ENCODE measurements around the gene ZNF506. TPM values are rescaled to one million over a fixed set of nuclear protein-coding genes. Genes with fewer than 3 reads are reported as not detected.
"Not testable (repeated sequence)": the region's sequence is repeated elsewhere in the genome, so short reads cannot be mapped to it uniquely, and the experiment has no call there.

Gene ZNF506
- total RNA-seq, 4 donors from 2014 or later: 25.9 to 56.9 (median 31.3) TPM

DNA sequence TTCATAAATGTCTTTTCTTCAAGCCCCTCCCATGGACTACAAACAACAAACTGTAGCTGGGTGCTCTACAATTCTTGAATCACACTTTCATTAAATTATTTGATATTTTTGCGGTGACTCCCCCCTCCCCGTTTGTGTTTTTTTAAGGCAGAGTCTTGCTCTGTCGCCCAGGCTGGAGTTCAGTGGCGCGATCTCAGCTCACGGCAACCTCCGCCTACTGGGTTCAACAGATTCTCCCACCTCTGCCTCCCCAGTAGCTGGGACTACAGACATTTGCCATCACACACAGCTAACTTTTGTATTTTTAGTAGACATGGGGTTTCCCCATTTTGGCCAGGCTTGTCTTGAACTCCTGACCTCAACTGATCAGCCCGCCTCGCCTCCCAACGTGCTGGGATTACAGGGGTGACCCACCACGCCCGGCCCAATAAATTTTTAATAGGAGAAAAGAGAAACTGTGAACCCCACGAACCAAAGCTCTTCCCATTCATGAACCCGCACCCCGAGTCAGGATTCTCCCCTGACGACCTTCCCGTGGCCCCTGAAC, 703 bp downstream of the ZNF506 start:
- H3K36me3 ChIP-seq: peaks cover 0 to 21% (median 0%) of the 10 kb centered on the region in 3 donors
- H3K4me1 ChIP-seq: peaks cover 0 to 21% (median 2%) of the 10 kb centered on the region in 4 donors
- H3K27me3 ChIP-seq: no peaks in the 10 kb centered on the region
- H3K4me3 ChIP-seq: peak overlapping the region; percentile 70 to 81 (median 80)
- no peak for DNase-seq
- no peak for TF ChIP-seq POLR2A (IDR thresholded peaks at IDR 0.05)
- TF ChIP-seq, protein P1, sequence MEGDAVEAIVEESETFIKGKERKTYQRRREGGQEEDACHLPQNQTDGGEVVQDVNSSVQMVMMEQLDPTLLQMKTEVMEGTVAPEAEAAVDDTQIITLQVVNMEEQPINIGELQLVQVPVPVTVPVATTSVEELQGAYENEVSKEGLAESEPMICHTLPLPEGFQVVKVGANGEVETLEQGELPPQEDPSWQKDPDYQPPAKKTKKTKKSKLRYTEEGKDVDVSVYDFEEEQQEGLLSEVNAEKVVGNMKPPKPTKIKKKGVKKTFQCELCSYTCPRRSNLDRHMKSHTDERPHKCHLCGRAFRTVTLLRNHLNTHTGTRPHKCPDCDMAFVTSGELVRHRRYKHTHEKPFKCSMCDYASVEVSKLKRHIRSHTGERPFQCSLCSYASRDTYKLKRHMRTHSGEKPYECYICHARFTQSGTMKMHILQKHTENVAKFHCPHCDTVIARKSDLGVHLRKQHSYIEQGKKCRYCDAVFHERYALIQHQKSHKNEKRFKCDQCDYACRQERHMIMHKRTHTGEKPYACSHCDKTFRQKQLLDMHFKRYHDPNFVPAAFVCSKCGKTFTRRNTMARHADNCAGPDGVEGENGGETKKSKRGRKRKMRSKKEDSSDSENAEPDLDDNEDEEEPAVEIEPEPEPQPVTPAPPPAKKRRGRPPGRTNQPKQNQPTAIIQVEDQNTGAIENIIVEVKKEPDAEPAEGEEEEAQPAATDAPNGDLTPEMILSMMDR (IDR thresholded peaks at IDR 0.05): no peak
- H3K27ac ChIP-seq: peak overlapping the region; percentile 95
- H3K9me3 ChIP-seq: peaks cover 0 to 25% (median 0%) of the 10 kb centered on the region in 4 donors

DNA sequence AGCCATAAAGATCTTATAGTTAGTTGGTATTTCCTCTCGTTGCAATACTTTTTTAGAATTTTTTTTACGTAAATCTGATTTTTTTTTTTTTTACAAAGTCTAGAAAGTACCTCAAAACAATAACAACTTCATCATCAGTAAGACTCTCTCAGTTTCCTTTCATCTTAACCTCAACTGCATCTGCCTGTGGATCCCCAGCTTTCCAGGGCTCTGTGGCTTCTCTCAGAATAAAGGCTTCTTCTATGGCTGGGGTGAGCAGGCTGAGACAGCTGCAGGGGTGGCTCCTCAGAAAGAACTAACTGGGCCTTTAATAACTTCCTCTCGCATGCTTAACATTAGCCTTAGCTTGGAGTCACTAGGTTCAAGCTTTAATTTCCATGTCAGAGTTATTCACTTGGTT, 4.2 kb downstream of the ZNF506 start:
- peak overlapping the region in 1 of 4 donors; percentile 6 for H3K4me3 ChIP-seq
- DNase-seq: peak in 1 of 3 donors; percentile 37
- peaks cover 0 to 17% (median 0%) of the 10 kb centered on the region in 4 donors for H3K9me3 ChIP-seq
- TF ChIP-seq POLR2A (IDR thresholded peaks at IDR 0.05): no peak
- TF ChIP-seq, protein P1 (IDR thresholded peaks at IDR 0.05): no peak
- H3K36me3 ChIP-seq: peaks cover 0 to 32% (median 0%) of the 10 kb centered on the region in 3 donors
- no peaks in the 10 kb centered on the region for H3K27me3 ChIP-seq
- H3K27ac ChIP-seq: peak overlapping the region in 1 of 4 donors; percentile 75
- peaks cover 0 to 21% (median 2%) of the 10 kb centered on the region in 4 donors for H3K4me1 ChIP-seq

DNA sequence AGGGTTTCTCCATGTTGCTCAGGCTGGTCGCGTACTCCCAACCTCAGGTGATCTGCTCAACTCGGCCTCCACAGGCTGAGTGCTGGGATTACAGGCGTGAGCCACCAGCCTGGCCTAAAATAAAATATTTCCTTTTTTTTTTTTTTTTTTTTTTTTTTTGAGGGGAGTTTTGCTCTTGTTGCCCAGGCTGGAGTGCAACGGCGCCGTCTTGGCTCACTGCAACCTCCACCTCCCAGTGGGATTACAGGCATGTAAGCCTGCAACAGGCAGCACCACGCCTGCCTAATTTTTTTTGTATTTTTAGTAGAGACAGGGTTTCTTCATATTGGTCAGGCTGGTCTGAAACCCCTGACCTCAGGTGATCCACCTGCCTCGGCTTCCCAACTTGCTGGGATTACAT, 4.9 kb downstream of the ZNF506 start:
- no peak overlapping the region for H3K4me3 ChIP-seq
- DNase-seq: no peak
- no peaks in the 10 kb centered on the region for H3K27me3 ChIP-seq
- peaks cover 0 to 32% (median 0%) of the 10 kb centered on the region in 3 donors for H3K36me3 ChIP-seq
- H3K4me1 ChIP-seq: peaks cover 0 to 21% (median 2%) of the 10 kb centered on the region in 4 donors
- H3K9me3 ChIP-seq: peaks cover 0 to 17% (median 0%) of the 10 kb centered on the region in 4 donors
- H3K27ac ChIP-seq: peak overlapping the region in 1 of 4 donors; percentile 75
- TF ChIP-seq, protein P1 (IDR thresholded peaks at IDR 0.05): no peak

DNA sequence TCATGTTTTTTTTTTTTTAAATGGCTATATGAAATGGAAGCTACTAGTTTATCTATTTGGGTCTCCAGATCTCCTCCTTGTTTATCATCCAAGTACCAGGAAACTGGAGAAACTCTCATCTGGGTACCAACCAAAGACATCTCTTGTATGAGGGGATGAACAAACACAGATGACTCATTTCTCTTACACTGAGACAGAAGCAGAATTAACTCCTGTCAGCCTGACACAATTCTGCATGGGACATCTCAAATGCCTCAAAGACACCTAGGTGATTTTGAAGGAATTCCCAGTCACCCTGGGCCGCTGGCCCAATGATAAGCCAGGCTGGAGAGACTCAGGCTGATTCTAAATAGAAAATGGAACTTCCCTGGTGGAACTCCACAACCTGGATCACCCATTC, 9.6 kb downstream of the ZNF506 start:
- not testable (repeated sequence) for DNase-seq, H3K27me3 ChIP-seq, H3K4me1 ChIP-seq, H3K4me3 ChIP-seq, H3K27ac ChIP-seq
- H3K36me3 ChIP-seq: peaks cover 0 to 19% (median 0%) of the 10 kb centered on the region in 3 donors
- peaks cover 0 to 14% (median 0%) of the 10 kb centered on the region in 4 donors for H3K9me3 ChIP-seq

DNA sequence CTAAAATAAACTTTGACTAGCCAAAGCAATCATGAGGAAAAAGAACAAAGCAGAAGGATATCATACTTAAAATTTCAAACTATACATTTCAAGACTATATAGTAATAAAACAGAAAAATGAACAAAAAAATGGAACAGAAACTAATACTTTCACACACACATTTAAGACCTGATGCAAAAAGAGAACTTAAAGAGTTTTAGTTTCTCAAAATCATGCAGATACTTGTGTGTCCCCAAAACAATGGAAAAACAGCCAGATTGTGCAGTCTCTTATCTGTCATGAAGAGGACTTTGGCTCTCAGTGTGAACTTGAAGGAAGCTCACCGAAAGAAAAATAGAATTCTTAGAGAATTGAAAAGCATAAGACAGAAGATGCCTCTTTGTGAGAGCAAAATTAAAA, 16.1 kb downstream of the ZNF506 start:
- no peak for TF ChIP-seq POLR2A (IDR thresholded peaks at IDR 0.05)
- TF ChIP-seq, protein P1 (IDR thresholded peaks at IDR 0.05): no peak

DNA sequence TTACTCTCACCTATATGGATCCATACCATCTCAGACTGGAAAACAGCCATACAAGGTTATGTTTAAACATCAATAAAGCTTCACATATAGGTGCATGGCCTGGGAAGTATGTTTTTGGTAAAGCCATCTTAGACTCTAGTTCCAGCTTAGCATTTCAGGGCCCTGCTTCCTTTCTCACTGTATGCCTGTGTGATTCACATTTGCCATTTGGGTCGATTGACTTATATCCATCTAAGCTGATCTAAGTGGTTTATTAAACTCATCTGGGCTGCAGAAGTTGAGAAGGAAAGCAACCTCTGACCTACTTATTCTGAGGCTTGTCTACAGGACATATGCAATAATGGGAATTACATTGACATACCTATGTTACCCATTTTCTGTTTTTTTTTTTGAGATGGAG, 33.5 kb downstream of the ZNF506 start:
- Histone ChIP-seq H3K27ac (no peak overlapping the region), H3K4me1 (no peaks in the 10 kb centered on the region), H3K4me3 (no peak overlapping the region), H3K36me3 (peaks cover 0 to 59% (median 0%) of the 10 kb centered on the region in 3 donors), H3K9me3 (peaks cover 0 to 18% (median 0%) of the 10 kb centered on the region in 4 donors), H3K27me3 (no peaks in the 10 kb centered on the region)
- TF ChIP-seq POLR2A (IDR thresholded peaks at IDR 0.05): no peak
- TF ChIP-seq, protein P1 (IDR thresholded peaks at IDR 0.05): no peak
- no peak for DNase-seq

More for the DNA sequence above, 16.1 kb downstream of the ZNF506 start:
- no peak for DNase-seq
- Histone ChIP-seq H3K27ac (no peak overlapping the region), H3K27me3 (no peaks in the 10 kb centered on the region), H3K4me3 (no peak overlapping the region), H3K9me3 (peaks cover 0 to 9% (median 0%) of the 10 kb centered on the region in 4 donors), H3K36me3 (peaks cover 0 to 56% (median 0%) of the 10 kb centered on the region in 3 donors), H3K4me1 (no peaks in the 10 kb centered on the region)

DNA sequence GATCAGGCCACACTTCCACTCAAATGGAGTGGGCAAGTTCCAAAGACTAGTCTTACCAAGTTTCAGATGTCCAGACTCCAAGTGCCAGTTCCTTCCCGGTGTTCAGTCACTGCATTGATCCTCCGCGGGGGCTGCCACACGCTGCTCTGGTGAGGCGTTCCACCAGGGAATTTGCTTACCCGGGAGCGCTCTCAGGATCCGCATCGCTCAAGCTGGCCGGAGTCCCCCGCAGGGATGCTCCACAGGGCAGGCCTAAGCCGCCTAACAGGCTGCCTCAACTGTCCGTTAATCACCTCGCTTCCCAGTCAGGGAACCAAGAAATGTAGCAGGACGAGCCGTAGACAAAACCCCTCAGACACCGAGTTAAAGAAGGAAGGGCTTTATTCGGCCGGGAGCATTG, 36.1 kb downstream of the ZNF506 start:
- not testable (repeated sequence) for H3K4me3 ChIP-seq, H3K27ac ChIP-seq, H3K27me3 ChIP-seq, H3K4me1 ChIP-seq, DNase-seq, H3K9me3 ChIP-seq
- peaks cover 0 to 33% (median 0%) of the 10 kb centered on the region in 3 donors for H3K36me3 ChIP-seq
